ENCODE results near the gene ZNF407. TPM values are rescaled to one million over a fixed set of nuclear protein-coding genes. Genes with fewer than 3 reads are reported as not detected.

The ZNF407 gene
- total and polyA plus RNA-seq, 2 of the 13 experiments (the other 11 are each of a cell fraction or from before 2014, with no cell fraction given) = 2.3 to 8.7 TPM

DNA sequence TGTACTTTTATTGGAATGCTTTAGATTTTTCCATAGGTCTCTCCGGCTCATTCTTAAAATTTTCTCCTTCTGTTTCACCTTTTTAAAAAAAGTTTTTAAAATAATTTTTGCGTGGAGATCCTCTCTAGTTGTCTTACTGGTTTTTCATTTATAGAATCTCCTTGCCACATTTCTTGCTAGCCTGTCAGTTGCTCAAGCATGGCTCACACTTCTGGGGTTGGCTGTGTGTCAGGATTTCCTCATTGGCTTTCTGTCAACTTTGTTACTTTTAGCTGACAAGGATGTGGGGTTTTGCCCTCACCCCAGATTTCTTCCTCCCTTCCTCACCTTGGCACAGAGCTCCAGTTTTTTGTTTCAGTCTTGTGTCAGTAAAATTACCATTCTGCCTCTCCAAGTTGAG is 124.6 kb downstream of the ZNF407 start:
- Histone ChIP-seq H3K9me3 (ENCODE audit: low read length) (no peaks in the 10 kb centered on the region), H3K4me1 (ENCODE audit: insufficient read depth, low read length) (peaks cover 18% of the 10 kb centered on the region), H3K36me3 (replicated peaks in 1 of 2; ENCODE audit: control insufficient read depth in 1 of 2, insufficient read depth in 2 of 2, low read length in 2 of 2) (no peaks in the 10 kb centered on the region), H3K27me3 (ENCODE audit: control insufficient read depth in 1 of 2, insufficient read depth in 2 of 2, low read length in 2 of 2) (no peaks in the 10 kb centered on the region), H3K79me2 (ENCODE audit: insufficient read depth, low read length) (no peaks in the 10 kb centered on the region), H3K4me2 (ENCODE audit: low read depth, low read length) (no peak overlapping the region), H3K9ac (ENCODE audit: insufficient read depth, low read depth, low read length) (no peak overlapping the region), H2AFZ (ENCODE audit: low read length) (no peak overlapping the region), H4K20me1 (ENCODE audit: insufficient read depth, low read length) (no peaks in the 10 kb centered on the region), H3K4me3 (replicated peaks in 1 of 3; ENCODE audit: insufficient read depth in 1 of 3, low read depth in 2 of 3, low read length in 3 of 3) (no peak overlapping the region), H3K27ac (ENCODE audit: extremely low read length, insufficient read depth, low read length) (no peak overlapping the region)
- no TSS peak for BruUV-seq (replicated peaks)
- in situ Hi-C loops (cut with HindIII; ENCODE audit: extremely low pct_ligation_motif_present, low pct_unique_long_range_greater_than_20kb) (no loop called here), intact Hi-C loops (cut with micrococcal nuclease; ENCODE audit: unreplicated experiment) (no loop called here)
- ATAC-seq (no peak), FAIRE-seq (no peak), DNase-seq (ENCODE audit: low spot score) (no peak)
- WGBS (ENCODE audit: low lambda C conversion rate) = 96% methylated on average over 2 of the region's 2 CpGs
- TF ChIP-seq ZNF451 (CRISPR knock-in tag; IDR thresholded peaks at IDR 0.05) = no peak
- TF ChIP-seq SNAI1 (CRISPR knock-in tag; IDR thresholded peaks at IDR 0.05; ENCODE audit: borderline replicate concordance) = no peak
- TF ChIP-seq TCF7 (IDR thresholded peaks at IDR 0.05; ENCODE audit: low read depth) = no peak
- POLR2A ChIA-PET = no interaction called here
- CTCF ChIA-PET (ENCODE audit: low intra/inter-chr PET ratio, low total read pairs) = no interaction called here

DNA sequence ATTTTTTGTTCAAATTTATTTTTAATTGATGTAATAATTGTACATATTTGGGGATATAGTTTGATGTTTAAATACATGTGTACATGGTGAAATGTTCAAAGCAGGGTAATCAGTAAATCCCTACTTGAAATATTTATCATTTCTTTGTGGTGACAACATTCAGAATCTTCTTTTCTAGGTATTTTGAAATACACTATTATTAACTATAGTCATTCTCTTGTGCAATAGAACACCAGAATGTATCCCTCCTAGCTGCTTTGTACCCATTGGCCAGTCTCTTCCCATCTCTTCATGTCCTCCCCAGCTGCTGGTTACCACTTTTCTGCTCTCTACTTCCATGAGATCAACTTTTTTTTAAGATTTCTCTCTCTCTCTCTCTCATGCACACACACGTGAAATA is 126.5 kb downstream of the ZNF407 start:
- FAIRE-seq = no peak
- intact Hi-C loops (cut with micrococcal nuclease; ENCODE audit: unreplicated experiment) = no loop called here
- no peaks in the 10 kb centered on the region for H3K27me3 ChIP-seq (ENCODE audit: control insufficient read depth in 1 of 2, insufficient read depth in 2 of 2, low read length in 2 of 2)
- 98% methylated on average over 1 of the region's 1 CpG for WGBS (ENCODE audit: low lambda C conversion rate)
- ChIA-PET POLR2A (no interaction called here), CTCF (ENCODE audit: low intra/inter-chr PET ratio, low total read pairs) (no interaction called here)
- ATAC-seq = no peak
- no peaks in the 10 kb centered on the region for H3K9me3 ChIP-seq (ENCODE audit: low read length)
- no peak overlapping the region for H2AFZ ChIP-seq (ENCODE audit: low read length)
- H4K20me1 ChIP-seq (ENCODE audit: insufficient read depth, low read length) = no peaks in the 10 kb centered on the region
- no peak overlapping the region for H3K4me2 ChIP-seq (ENCODE audit: low read depth, low read length)
- in situ Hi-C loops (cut with HindIII; ENCODE audit: extremely low pct_ligation_motif_present, low pct_unique_long_range_greater_than_20kb) = no loop called here
- H3K4me1 ChIP-seq (ENCODE audit: insufficient read depth, low read length) = no peaks in the 10 kb centered on the region
- no peak overlapping the region for H3K27ac ChIP-seq (ENCODE audit: extremely low read length, insufficient read depth, low read length)
- H3K79me2 ChIP-seq (ENCODE audit: insufficient read depth, low read length) = no peaks in the 10 kb centered on the region
- BruUV-seq (replicated peaks) = no TSS peak
- no peak overlapping the region for H3K4me3 ChIP-seq (replicated peaks in 1 of 3; ENCODE audit: insufficient read depth in 1 of 3, low read depth in 2 of 3, low read length in 3 of 3)
- no peak for DNase-seq (ENCODE audit: low spot score)
- H3K36me3 ChIP-seq (replicated peaks in 1 of 2; ENCODE audit: control insufficient read depth in 1 of 2, insufficient read depth in 2 of 2, low read length in 2 of 2) = no peaks in the 10 kb centered on the region
- no peak overlapping the region for H3K9ac ChIP-seq (ENCODE audit: insufficient read depth, low read depth, low read length)
- TF ChIP-seq ZNF781 (CRISPR knock-in tag; IDR thresholded peaks at IDR 0.05; ENCODE audit: borderline replicate concordance, not compliant biosample characterization) (no peak), ZNF577 (CRISPR knock-in tag; IDR thresholded peaks at IDR 0.05; ENCODE audit: borderline replicate concordance, low read depth) (no peak), AKAP8 (CRISPR knock-in tag; IDR thresholded peaks at IDR 0.05) (no peak), YEATS2 (CRISPR knock-in tag; IDR thresholded peaks at IDR 0.05; ENCODE audit: borderline replicate concordance) (no peak), PHF20 (CRISPR knock-in tag; IDR thresholded peaks at IDR 0.05) (no peak), ZBTB20 (CRISPR knock-in tag; IDR thresholded peaks at IDR 0.05; ENCODE audit: borderline replicate concordance, low read depth) (no peak), HOXA3 (CRISPR knock-in tag; IDR thresholded peaks at IDR 0.05) (no peak), ZNF570 (CRISPR knock-in tag; IDR thresholded peaks at IDR 0.05; ENCODE audit: borderline replicate concordance) (no peak)
- TF ChIP-seq, protein P1, sequence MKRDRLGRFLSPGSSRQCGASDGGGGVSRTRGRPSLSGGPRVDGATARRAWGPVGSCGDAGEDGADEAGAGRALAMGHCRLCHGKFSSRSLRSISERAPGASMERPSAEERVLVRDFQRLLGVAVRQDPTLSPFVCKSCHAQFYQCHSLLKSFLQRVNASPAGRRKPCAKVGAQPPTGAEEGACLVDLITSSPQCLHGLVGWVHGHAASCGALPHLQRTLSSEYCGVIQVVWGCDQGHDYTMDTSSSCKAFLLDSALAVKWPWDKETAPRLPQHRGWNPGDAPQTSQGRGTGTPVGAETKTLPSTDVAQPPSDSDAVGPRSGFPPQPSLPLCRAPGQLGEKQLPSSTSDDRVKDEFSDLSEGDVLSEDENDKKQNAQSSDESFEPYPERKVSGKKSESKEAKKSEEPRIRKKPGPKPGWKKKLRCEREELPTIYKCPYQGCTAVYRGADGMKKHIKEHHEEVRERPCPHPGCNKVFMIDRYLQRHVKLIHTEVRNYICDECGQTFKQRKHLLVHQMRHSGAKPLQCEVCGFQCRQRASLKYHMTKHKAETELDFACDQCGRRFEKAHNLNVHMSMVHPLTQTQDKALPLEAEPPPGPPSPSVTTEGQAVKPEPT (CRISPR knock-in tag; IDR thresholded peaks at IDR 0.05; ENCODE audit: low read depth) = no peak
- TF ChIP-seq, protein P2, sequence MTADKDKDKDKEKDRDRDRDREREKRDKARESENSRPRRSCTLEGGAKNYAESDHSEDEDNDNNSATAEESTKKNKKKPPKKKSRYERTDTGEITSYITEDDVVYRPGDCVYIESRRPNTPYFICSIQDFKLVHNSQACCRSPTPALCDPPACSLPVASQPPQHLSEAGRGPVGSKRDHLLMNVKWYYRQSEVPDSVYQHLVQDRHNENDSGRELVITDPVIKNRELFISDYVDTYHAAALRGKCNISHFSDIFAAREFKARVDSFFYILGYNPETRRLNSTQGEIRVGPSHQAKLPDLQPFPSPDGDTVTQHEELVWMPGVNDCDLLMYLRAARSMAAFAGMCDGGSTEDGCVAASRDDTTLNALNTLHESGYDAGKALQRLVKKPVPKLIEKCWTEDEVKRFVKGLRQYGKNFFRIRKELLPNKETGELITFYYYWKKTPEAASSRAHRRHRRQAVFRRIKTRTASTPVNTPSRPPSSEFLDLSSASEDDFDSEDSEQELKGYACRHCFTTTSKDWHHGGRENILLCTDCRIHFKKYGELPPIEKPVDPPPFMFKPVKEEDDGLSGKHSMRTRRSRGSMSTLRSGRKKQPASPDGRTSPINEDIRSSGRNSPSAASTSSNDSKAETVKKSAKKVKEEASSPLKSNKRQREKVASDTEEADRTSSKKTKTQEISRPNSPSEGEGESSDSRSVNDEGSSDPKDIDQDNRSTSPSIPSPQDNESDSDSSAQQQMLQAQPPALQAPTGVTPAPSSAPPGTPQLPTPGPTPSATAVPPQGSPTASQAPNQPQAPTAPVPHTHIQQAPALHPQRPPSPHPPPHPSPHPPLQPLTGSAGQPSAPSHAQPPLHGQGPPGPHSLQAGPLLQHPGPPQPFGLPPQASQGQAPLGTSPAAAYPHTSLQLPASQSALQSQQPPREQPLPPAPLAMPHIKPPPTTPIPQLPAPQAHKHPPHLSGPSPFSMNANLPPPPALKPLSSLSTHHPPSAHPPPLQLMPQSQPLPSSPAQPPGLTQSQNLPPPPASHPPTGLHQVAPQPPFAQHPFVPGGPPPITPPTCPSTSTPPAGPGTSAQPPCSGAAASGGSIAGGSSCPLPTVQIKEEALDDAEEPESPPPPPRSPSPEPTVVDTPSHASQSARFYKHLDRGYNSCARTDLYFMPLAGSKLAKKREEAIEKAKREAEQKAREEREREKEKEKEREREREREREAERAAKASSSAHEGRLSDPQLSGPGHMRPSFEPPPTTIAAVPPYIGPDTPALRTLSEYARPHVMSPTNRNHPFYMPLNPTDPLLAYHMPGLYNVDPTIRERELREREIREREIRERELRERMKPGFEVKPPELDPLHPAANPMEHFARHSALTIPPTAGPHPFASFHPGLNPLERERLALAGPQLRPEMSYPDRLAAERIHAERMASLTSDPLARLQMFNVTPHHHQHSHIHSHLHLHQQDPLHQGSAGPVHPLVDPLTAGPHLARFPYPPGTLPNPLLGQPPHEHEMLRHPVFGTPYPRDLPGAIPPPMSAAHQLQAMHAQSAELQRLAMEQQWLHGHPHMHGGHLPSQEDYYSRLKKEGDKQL (CRISPR knock-in tag; IDR thresholded peaks at IDR 0.05; ENCODE audit: low read depth) = no peak
